ENCODE data around the gene HELT.
"Not testable (repeated sequence)": the region's sequence is repeated elsewhere in the genome, so short reads cannot be mapped to it uniquely, and the experiment has no call there.

Gene HELT

GRCh38 chr4:184991860-184992259 lies 26.4 kb upstream of the HELT start:
- in situ Hi-C loops (cut with HindIII; ENCODE audit: low sequenced_read_pairs), result no loop called here
- TF ChIP-seq CTCF (IDR thresholded peaks at IDR 0.05; ENCODE audit: low read depth, low read length), result no peak
- no peak for DNase-seq (ENCODE audit: low read depth, low spot score)
- no peak overlapping the region for H3K4me3 ChIP-seq (ENCODE audit: low read depth, low read length)

DNA sequence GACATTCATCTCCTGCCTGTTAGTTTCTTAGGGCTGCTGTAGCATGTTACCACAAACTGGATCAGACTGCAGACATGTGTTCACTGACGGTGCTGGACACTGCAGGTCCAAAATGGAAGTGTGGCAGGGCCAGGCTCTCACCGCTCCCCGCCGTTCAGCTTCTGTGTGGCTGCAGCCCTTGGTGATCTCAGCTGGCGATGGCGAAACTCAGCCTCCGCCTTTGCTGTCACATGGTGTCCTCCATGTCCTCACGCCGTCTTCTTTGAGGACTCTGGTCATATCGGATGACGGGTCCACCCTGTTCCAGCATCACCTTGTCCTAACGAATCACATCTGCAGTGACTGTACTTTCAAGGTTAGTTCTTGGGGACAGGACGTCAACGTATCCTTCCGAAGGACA lies 25.9 kb upstream of the HELT start:
- in situ Hi-C loops (cut with HindIII; ENCODE audit: low sequenced_read_pairs), result no loop called here
- DNase-seq (ENCODE audit: low read depth, low spot score), result no peak
- H3K4me3 ChIP-seq (ENCODE audit: low read depth, low read length), result no peak overlapping the region
- no peak for TF ChIP-seq CTCF (IDR thresholded peaks at IDR 0.05; ENCODE audit: low read depth, low read length)

DNA sequence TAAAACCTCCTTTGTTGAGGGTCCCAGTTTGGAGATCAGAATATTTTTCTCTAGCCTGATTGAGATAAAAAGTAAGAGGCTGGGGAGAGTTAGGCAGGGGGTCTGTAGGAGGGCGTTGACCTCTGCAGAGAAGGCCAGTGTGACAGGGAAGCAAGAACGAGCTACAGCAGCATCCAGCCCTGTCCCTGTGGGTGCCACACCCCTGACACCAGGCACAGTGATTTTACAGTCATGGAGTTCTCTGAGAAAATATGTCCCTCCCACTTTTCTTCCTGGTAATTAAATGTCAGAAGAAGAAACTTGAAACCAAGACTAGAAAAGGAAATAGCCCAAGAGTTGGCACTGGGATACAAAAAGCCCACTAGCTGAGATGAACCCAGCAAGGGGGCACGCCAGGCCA lies 25.0 kb upstream of the HELT start:
- no peak overlapping the region for H3K4me3 ChIP-seq (ENCODE audit: low read depth, low read length)
- no peak for TF ChIP-seq CTCF (IDR thresholded peaks at IDR 0.05; ENCODE audit: low read depth, low read length)
- DNase-seq (ENCODE audit: low read depth, low spot score), result no peak
- in situ Hi-C loops (cut with HindIII; ENCODE audit: low sequenced_read_pairs), result no loop called here

- no peak for TF ChIP-seq CTCF (IDR thresholded peaks at IDR 0.05; ENCODE audit: low read depth, low read length)
- H3K4me3 ChIP-seq (ENCODE audit: low read depth, low read length), result no peak overlapping the region
- DNase-seq (ENCODE audit: low read depth, low spot score), result no peak
- in situ Hi-C loops (cut with HindIII; ENCODE audit: low sequenced_read_pairs), result no loop called here
These were observed 24.2 kb upstream of the HELT start for GRCh38 chr4:184994010-184994622.

GRCh38 chr4:184994623-184995010 lies 23.7 kb upstream of the HELT start:
- in situ Hi-C loops (cut with HindIII; ENCODE audit: low sequenced_read_pairs), result no loop called here
- H3K4me3 ChIP-seq (ENCODE audit: low read depth, low read length), result no peak overlapping the region
- no peak for DNase-seq (ENCODE audit: low read depth, low spot score)
- TF ChIP-seq CTCF (IDR thresholded peaks at IDR 0.05; ENCODE audit: low read depth, low read length), result no peak

DNA sequence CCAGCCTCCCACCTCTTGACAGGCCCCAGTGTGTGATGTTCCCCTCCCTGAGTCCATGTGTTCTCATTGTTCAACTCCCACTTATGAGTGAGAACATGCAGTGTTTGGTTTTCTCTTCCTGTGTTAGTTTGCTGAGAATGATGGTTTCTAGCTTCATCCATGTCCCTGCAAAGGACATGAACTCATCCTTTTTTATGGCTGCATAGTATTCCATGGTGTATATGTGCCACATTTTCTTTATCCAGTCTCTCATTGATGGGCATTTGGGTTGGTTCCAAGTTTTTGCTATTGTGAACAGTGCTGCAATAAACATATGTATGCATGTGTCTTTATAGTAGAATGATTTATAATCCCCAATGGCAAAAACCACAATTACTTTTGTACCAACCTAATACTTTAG lies 20.6 kb upstream of the HELT start:
- H3K4me3 ChIP-seq (ENCODE audit: low read depth, low read length); in situ Hi-C loops (cut with HindIII; ENCODE audit: low sequenced_read_pairs); DNase-seq (ENCODE audit: low read depth, low spot score): not testable (repeated sequence)

GRCh38 chr4:185002784-185003183 lies 15.5 kb upstream of the HELT start:
- H3K4me3 ChIP-seq (ENCODE audit: low read depth, low read length), result no peak overlapping the region
- no peak for TF ChIP-seq CTCF (IDR thresholded peaks at IDR 0.05; ENCODE audit: low read depth, low read length)
- in situ Hi-C loops (cut with HindIII; ENCODE audit: low sequenced_read_pairs), result no loop called here
- no peak for DNase-seq (ENCODE audit: low read depth, low spot score)

Measured in astrocyte of the spinal cord (primary cell).